ENCODE results near the gene TBC1D4.

The TBC1D4 gene

GRCh38 chr13:75326173-75327134, 155.5 kb downstream of the TBC1D4 start:
- Histone ChIP-seq H2AFZ (ENCODE audit: low read length) (peak overlapping the region; percentile 68), H3K4me3 (ENCODE audit: low read length, poor library complexity, severe bottlenecking) (peak overlapping the region; percentile 78), H3K79me2 (ENCODE audit: insufficient read depth, low read length) (no peaks in the 10 kb centered on the region; the same call in 1 of the 2 replicates), H3K4me2 (ENCODE audit: low read depth, low read length, poor library complexity, severe bottlenecking) (peak overlapping the region; percentile 87), H3K36me3 (ENCODE audit: insufficient read depth, low read length) (no peaks in the 10 kb centered on the region), H3K9ac (ENCODE audit: low read depth, low read length, poor library complexity, severe bottlenecking) (peak overlapping the region; percentile 66), H3K9me3 (ENCODE audit: insufficient read depth, low read depth, low read length) (no peaks in the 10 kb centered on the region), H3K9me2 (replicated peaks; ENCODE audit: low read depth, low read length) (no peaks in the 10 kb centered on the region), H4K20me1 (ENCODE audit: insufficient read depth, low read length, poor library complexity, severe bottlenecking) (no peaks in the 10 kb centered on the region), H3K4me1 (ENCODE audit: insufficient read depth, low read length, poor library complexity, severe bottlenecking) (peaks cover 45% of the 10 kb centered on the region), H3F3A (ENCODE audit: low read depth) (0 out of 2 replicates have a peak, but pooled peaks cover 8% of the 10 kb centered on the region), H3K27me3 (ENCODE audit: insufficient read depth, low read length, poor library complexity, severe bottlenecking) (no peaks in the 10 kb centered on the region)
- no peak for TF ChIP-seq EZH2phosphoT487 (IDR thresholded peaks at IDR 0.05; ENCODE audit: borderline replicate concordance)
- TF ChIP-seq CTCF (conservative IDR thresholded peaks at IDR 0.05; ENCODE audit: low read length): no peak

DNA sequence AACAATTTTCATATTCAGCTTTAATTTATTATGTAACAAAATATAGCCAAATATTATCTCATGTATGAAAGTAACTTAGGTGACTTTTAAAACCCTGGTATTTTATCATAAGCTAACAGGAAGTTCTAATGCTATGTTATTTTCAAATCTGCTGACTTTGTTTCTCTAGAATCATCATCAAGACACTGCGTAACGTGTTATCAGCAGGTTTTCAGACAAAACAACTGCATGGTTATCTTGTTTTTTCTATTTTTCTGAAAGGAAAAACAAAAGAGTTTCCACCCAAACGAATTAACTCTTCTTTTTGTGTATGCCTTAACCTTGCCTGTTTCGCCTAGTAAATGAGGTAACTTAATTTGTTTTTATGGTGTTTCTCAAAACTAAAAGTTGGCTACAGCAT, 156.3 kb downstream of the TBC1D4 start:
- no peaks in the 10 kb centered on the region for H3K9me2 ChIP-seq (replicated peaks; ENCODE audit: low read depth, low read length)
- peaks cover 45% of the 10 kb centered on the region for H3K4me1 ChIP-seq (ENCODE audit: insufficient read depth, low read length, poor library complexity, severe bottlenecking)
- no peaks in the 10 kb centered on the region for H3K27me3 ChIP-seq (ENCODE audit: insufficient read depth, low read length, poor library complexity, severe bottlenecking)
- H3K36me3 ChIP-seq (ENCODE audit: insufficient read depth, low read length): no peaks in the 10 kb centered on the region
- H3K4me3 ChIP-seq (ENCODE audit: low read length, poor library complexity, severe bottlenecking): peak overlapping the region; percentile 78
- TF ChIP-seq EZH2phosphoT487 (IDR thresholded peaks at IDR 0.05; ENCODE audit: borderline replicate concordance) (no peak), CTCF (conservative IDR thresholded peaks at IDR 0.05; ENCODE audit: low read length) (no peak)
- no peaks in the 10 kb centered on the region for H4K20me1 ChIP-seq (ENCODE audit: insufficient read depth, low read length, poor library complexity, severe bottlenecking)
- 0 out of 2 replicates have a peak, but pooled peaks cover 8% of the 10 kb centered on the region for H3F3A ChIP-seq (ENCODE audit: low read depth)
- no peaks in the 10 kb centered on the region for H3K9me3 ChIP-seq (ENCODE audit: insufficient read depth, low read depth, low read length)
- H3K79me2 ChIP-seq (ENCODE audit: insufficient read depth, low read length): no peaks in the 10 kb centered on the region; the same call in 1 of the 2 replicates
- H3K9ac ChIP-seq (ENCODE audit: low read depth, low read length, poor library complexity, severe bottlenecking): peak overlapping the region; percentile 66
- H2AFZ ChIP-seq (ENCODE audit: low read length): peak overlapping the region; percentile 68; the same call in 1 of the 2 replicates
- H3K4me2 ChIP-seq (ENCODE audit: low read depth, low read length, poor library complexity, severe bottlenecking): peak overlapping the region; percentile 87

GRCh38 chr13:75324413-75324940, 157.5 kb downstream of the TBC1D4 start:
- TF ChIP-seq CTCF (conservative IDR thresholded peaks at IDR 0.05; ENCODE audit: low read length) (no peak), EZH2phosphoT487 (IDR thresholded peaks at IDR 0.05; ENCODE audit: borderline replicate concordance) (no peak)
- Histone ChIP-seq H3K27me3 (ENCODE audit: insufficient read depth, low read length, poor library complexity, severe bottlenecking) (no peaks in the 10 kb centered on the region), H3K9me3 (ENCODE audit: insufficient read depth, low read depth, low read length) (no peaks in the 10 kb centered on the region), H3K4me2 (ENCODE audit: low read depth, low read length, poor library complexity, severe bottlenecking) (peak overlapping the region; percentile 87), H3K4me3 (ENCODE audit: low read length, poor library complexity, severe bottlenecking) (peak overlapping the region; percentile 30), H3K4me1 (ENCODE audit: insufficient read depth, low read length, poor library complexity, severe bottlenecking) (peaks cover 45% of the 10 kb centered on the region), H4K20me1 (ENCODE audit: insufficient read depth, low read length, poor library complexity, severe bottlenecking) (no peaks in the 10 kb centered on the region), H3K79me2 (ENCODE audit: insufficient read depth, low read length) (no peaks in the 10 kb centered on the region; the same call in 1 of the 2 replicates), H2AFZ (ENCODE audit: low read length) (no peak overlapping the region), H3K9me2 (replicated peaks; ENCODE audit: low read depth, low read length) (no peaks in the 10 kb centered on the region), H3K36me3 (ENCODE audit: insufficient read depth, low read length) (no peaks in the 10 kb centered on the region), H3F3A (ENCODE audit: low read depth) (0 out of 2 replicates have a peak, but pooled peaks cover 4% of the 10 kb centered on the region), H3K9ac (ENCODE audit: low read depth, low read length, poor library complexity, severe bottlenecking) (no peak overlapping the region)
